GM18519 (cell line): ENCODE measurements around the gene NRG2.

Experiments
- ATAC-seq: cut with Tn5 transposase; IDR thresholded peaks from one replicate; pipeline ENCODE4 v1.9.1; 2021; ENCODE audit warnings: mild to moderate bottlenecking, moderate library complexity; ENCODE audit not compliant: unreplicated experiment, low FRiP score

The NRG2 gene

DNA sequence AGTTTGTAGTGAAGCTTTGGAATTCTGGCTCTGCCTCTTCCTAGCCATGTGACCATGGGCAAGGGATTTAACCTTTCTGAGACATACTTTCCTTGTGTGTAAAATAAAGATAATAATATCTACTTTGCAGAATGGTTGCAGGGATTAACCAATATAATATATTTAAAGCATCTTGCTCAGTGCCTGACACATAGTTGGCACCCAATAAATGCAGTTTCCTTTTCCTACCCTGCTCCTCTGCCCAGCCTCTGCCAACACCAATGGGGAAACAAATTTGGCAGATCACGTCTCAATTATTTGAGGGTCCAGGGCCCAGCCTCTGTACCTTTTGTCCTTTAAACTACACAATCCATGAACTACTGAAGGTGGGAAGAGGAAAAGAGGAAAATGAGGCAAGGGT is 91.1 kb downstream of the NRG2 start:
- no peak for ATAC-seq

DNA sequence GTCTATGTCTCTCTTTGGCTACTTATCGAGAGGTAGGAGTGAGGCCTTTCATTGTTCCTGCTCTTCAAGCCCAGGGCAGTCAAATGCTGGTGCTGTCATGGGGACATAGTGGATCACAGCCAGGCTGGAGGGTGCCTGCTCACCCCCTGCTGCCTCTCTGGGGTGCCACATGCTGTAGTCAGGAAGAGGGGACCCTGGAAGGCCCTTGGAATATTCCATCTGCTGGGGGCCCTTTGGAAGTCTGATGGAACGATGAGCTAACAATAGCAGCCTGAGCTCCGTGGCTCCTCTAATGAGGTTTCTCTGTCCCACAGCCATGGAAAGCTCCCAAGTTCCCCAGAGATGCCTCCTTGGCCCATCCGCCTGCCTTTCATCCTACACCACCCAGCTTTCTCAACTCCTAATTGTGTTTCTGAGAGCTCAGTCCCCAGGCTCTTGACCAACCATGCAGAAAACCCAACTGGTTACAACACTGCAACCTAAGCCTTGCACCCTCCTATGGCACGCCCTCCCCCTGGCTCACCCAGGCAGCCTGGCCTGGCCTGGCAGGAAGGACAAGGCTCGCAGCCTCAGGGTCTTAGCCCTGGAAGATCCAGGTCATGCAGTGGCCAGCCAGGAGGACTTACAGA is 91.7 kb downstream of the NRG2 start:
- no peak for ATAC-seq

GRCh38 chr5:139950436-139950835 is 92.7 kb downstream of the NRG2 start:
- no peak for ATAC-seq

DNA sequence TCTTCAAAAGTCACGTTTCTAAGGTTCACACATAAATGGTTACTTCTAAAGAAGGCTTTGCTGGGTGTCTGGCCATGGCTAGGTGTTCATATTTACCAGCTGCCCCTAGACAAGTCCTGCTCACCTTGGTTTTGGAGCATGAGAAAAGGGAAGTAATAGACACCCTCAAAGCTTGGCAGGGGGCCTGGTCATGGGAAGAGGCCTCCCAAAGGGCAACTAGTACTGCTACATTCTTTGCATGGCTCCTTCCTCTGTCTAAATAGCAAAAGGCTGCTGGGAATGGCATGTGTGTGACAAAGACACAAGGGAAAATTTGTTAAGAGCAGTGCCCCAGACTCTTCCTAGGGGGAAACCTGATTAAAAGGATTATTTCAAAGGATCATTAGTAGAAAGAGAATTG is 93.4 kb downstream of the NRG2 start:
- no peak for ATAC-seq

DNA sequence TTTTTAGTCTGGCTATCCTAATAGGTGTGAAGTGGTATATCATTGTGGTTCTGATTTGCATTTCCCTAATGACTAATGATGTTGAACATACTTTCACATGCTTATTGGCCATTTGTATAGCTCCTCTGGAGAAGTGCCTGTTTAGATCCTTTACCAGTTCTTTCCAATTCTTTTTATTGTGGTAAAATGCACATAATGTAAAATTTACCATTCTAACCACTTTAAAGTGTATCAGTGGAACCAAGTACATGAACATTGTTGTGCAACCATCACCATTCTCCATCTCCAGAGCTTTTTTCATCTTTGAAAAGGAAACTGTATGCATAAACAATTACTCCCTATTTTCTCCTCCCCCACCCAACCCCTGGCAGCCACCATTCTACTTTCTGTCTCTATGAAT is 95.4 kb downstream of the NRG2 start:
- no peak for ATAC-seq

GRCh38 chr5:139946440-139946839 is 96.7 kb downstream of the NRG2 start:
- ATAC-seq, result no peak

DNA sequence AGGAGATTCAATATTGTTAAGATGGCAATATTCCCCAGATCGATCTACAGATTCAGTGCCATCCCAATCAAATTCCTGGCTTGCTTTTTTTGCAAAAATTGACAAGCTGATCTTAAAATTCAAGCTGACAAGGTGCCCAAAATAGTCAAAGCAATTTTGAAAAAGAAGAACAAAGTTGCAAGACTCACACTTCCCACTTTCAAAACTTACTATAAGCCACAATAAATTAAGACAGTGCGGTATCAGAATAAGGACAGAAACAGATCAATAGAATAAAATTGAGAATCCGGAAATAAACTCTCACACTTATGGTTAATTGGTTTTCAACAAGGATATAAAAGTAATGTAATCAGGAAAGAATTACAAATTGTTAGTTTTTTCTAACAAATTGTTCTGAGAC is 97.1 kb downstream of the NRG2 start:
- ATAC-seq, result no peak

DNA sequence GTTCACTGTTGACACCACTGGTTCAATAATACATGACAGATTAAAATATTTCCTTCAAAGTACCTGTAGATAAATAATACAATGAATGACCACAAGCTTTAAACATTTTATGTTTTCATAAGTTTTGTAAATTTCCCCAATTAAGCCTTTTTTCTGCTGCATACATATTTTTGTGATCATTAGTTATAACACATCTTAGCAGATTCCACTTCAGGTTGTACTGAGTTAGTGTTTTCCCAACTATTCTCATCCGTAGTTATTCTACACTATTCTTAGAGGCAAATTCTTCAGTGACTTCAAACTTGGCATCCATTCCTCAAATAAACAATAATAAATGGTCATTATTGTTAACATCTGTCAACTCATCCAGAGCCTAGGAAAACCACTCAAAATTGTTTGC is 100.9 kb downstream of the NRG2 start:
- ATAC-seq, result no peak

GRCh38 chr5:139930406-139930805 is 112.7 kb downstream of the NRG2 start:
- no peak for ATAC-seq

- ATAC-seq, result no peak
Observed at GRCh38 chr5:139926797-139927503, 116.1 kb downstream of the NRG2 start.

DNA sequence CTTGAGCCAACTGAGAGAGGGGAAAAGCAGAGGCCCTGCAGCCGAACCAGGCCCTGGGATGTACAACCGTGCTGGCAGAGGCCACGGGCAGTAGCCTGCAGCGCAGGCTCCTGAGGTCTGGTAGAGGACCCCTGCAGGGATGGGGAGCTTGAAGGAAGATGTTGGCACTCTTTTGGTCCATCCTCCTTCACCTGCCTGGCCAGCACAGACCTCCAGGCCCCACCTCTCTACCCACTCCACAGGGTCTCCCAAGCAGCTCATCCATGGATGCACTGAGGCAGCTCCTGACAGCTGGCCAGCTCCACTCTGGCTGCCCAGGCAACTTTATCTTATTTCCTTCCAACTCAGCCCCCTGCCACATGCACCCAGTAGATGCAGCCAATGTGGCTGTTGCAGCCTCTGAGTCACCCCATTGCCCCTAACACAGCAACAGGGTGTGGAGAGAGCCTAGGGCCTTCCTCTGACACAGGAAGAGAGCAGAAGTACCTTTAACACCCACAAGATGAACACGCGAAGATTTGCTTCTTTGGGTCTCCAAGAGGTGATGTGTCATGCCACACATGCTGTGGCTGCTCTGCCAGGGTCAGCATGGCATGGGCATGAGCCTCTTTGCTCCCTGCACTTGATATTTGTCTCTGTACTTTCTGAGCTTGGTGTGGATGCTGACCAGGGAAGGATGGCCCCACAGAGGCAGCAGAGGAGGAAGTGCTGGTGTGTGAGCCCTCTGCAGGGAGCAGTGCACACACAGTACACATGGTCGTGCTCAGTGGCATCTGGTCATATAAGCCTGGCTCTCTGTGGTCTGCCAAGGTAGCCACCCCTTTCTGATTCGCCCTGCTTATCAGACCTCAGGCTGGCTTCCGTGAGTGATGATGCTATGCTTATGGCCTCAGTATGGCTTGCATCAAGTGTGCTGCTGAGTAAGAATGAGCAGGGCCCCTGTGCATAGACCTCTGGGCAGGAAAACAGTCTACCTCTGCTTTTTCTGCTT is 117.2 kb downstream of the NRG2 start:
- ATAC-seq, result no peak

DNA sequence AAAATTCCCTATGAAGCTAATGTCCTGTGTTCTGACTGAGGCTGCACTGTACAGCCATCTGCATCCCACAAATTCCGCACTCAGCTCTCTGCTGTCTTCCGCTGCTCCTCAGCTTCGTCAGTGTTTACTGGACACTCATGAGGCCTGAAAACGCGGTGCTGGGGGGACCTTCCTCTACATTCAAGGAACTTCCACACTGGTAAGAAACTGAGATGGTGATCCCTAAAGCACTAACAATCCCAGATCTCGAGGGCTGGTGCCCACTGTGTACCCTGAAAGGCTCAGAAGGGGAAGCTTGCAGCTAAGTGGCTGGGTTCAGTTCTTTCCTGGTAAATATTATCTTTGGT is 117.9 kb downstream of the NRG2 start:
- ATAC-seq, result no peak

- no peak for ATAC-seq
Observed at GRCh38 chr5:139924294-139925215, 118.5 kb downstream of the NRG2 start.

GRCh38 chr5:139919308-139919707 is 123.8 kb downstream of the NRG2 start:
- ATAC-seq, result no peak

DNA sequence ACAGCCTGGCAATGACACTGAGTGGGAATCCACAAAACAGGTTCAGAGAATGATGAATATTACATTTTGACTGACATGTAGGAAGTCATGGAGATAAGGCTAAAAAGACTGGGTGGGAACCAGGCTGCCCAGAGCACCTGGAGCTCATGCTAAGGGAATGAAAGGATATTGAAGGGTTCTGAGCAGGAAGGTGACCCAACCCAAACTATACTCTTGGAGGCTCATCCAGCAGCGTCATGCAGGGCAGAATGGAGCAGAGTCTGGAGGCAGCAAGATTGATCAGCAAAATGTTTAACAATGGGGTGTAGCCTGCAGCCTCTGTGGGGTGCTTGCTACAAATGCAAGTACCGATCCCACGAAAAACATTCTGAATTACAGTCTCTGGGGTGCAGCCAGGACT is 127.3 kb downstream of the NRG2 start:
- ATAC-seq, result no peak

DNA sequence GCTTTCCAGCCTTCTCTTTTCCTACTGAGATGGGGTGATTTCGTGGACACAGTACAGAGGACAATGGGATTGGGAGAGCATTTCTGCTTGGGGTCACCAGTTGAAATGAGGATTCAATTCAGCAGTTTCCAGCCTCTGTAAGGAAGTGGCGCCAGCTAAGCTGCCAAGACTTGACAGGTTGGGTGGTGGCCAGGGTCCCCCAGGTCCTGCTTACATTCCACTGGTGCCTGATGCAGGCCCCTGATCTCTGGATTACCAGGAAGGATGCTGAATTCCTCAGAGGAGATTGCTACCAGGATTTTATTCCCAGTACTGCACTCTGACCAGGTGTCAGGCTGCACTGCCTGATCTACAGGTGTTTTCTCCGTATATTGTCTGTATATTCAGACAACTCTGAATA is 127.8 kb downstream of the NRG2 start:
- ATAC-seq, result no peak

DNA sequence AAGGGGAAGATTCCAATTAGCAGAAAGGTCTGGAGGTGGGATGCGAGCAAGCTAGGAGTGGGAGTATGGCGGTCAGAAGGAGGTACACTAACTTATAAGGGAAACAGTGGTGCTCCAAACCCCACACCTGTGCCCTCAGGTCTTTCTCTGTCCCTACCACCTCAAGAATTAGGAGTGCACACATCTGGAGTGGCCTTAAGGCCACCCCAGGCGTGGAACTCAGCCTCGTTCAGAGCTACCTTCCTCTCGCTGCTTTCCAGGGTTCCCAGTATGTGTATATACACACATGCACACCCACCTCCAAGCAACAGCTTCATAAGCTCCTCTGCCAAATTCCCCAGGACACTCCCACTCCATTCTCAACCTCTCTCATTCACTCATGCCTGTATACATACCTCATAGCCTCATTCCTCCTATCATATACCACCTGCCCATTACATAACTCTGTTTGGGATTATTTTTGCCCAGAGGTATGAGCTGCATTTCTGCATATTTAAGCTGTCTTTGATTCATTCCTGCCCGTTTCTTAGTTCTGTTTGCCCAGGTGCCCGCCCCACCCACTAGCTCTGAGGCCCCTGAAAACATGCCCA is 128.8 kb downstream of the NRG2 start:
- ATAC-seq, result no peak

DNA sequence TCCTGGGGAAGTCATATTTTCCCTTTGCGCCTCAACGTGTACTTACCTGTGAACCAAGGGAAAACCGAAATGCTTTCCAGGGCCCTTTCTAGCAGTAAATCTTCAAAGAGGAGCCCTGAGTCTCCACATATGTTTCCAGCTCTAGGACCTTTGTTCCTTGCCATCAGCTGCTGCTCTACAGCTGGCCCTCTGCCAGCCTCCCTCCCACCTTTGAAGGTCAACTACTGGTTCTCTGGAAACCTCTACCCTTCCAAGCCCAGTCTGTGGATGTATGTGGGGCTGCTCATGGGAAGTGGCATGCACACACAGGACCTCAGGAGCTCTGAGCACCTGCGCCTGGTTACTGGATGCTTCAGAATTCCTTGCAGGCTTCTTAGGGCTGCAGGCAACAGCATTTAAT is 130.3 kb downstream of the NRG2 start:
- no peak for ATAC-seq

DNA sequence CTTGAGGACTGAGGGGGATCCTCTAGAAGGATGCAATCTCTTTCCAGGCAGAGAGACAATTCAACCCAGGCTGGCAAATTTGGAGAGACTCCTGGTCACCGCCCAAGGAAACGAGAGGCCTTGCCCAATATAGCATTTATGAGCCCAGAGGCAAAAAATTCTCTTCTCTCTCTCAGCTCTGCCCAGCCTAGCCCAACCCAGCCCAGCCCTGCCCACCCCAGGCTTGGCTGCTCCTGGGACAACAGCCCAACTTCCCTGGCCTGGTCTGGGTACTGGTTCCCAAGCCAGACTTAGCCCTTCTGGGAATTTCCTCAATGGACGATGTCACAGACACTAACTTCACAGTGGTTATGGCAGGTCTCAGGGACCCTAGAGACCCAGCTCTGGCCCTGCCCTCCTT is 130.9 kb downstream of the NRG2 start:
- no peak for ATAC-seq
